SK-N-SH (cell line): ENCODE measurements around the gene KRT17. TPM values are rescaled to one million over a fixed set of nuclear protein-coding genes. Genes with fewer than 3 reads are reported as not detected.
"Not testable (repeated sequence)": the region's sequence is repeated elsewhere in the genome, so short reads cannot be mapped to it uniquely, and the experiment has no call there.

ENCODE experiments used
- CTCF ChIA-PET: fragments of 300-600, 350-600 bp; formaldehyde crosslinking; extraction: SDS; loops from one replicate; lab custom pipeline; 2021; lab: Yijun Ruan, JAX
- POLR2A ChIA-PET: fragments of 350-600 bp; sonication (Branson Sonifier 250); formaldehyde crosslinking; extraction: SDS; loops from one replicate; lab custom pipeline; 2020; ENCODE audit warnings: antibody characterized with exemption, inconsistent platforms; lab: Yijun Ruan, JAX
- DNase-seq: peaks from one replicate; pipeline ENCODE4 v3.0.0; 2012
- H2AFZ ChIP-seq: fragments of 200-600 bp; sonication (generic); 2 replicates; pipeline ENCODE4 v1.8.1; 2016; ENCODE audit warnings: antibody characterized with exemption, mild to moderate bottlenecking, low read depth
- H3F3A ChIP-seq: fragments of 200-600 bp; sonication (generic); replicated peaks from 2 replicates; pipeline ENCODE3; 2016; ENCODE audit warnings: antibody characterized with exemption, mild to moderate bottlenecking; ENCODE audit not compliant: insufficient read depth
- H3K27ac ChIP-seq, 2 experiments: fragments of 200-500 bp in 1 of 2; fragments of 200-600 bp in 1 of 2; sonication (Bioruptor generic) in 1 of 2; sonication (generic), shearing (Covaris generic) in 1 of 2; 2 replicates each; pipeline versions ENCODE4 v1.5.1 to v1.6.1; 2014 to 2016; ENCODE audit warnings: low read depth in 2 of 2, inconsistent platforms in 1 of 2, low read length in 1 of 2, mild to moderate bottlenecking in 1 of 2, mixed read lengths in 1 of 2
- H3K27me3 ChIP-seq: fragments of 200-600 bp; sonication (generic), shearing (Covaris generic); 2 replicates; pipeline ENCODE4 v1.6.1; 2016; ENCODE audit warnings: mixed run types; ENCODE audit not compliant: insufficient read depth
- H3K36me3 ChIP-seq, 2 experiments: fragments of 200-500 bp in 1 of 2; fragments of 200-600 bp in 1 of 2; sonication (Bioruptor generic) in 1 of 2; sonication (generic) in 1 of 2; replicated peaks in 1 of 2; 2 replicates each; pipeline versions ENCODE3 to v1.5.1; 2014 to 2016; ENCODE audit warnings: low read length in 1 of 2, mild to moderate bottlenecking in 1 of 2; ENCODE audit not compliant: insufficient read depth in 2 of 2, control insufficient read depth in 1 of 2
- H3K4me1 ChIP-seq, 2 experiments: fragments of 200-500 bp in 1 of 2; fragments of 200-600 bp in 1 of 2; sonication (Bioruptor generic) in 1 of 2; sonication (generic), shearing (Covaris generic) in 1 of 2; 2 replicates each; pipeline versions ENCODE4 v1.5.1 to v1.6.1; 2014 to 2016; ENCODE audit warnings: low read depth in 1 of 2, low read length in 1 of 2, mixed run types in 1 of 2; ENCODE audit not compliant: insufficient read depth in 2 of 2, control insufficient read depth in 1 of 2
- H3K4me2 ChIP-seq: fragments of 200-600 bp; sonication (generic), shearing (Covaris generic); 2 replicates; pipeline ENCODE4 v1.6.1; 2017; ENCODE audit warnings: mixed run types
- H3K4me3 ChIP-seq, 2 experiments: fragments of 200-500 bp in 1 of 2; fragments of 200-600 bp in 1 of 2; sonication (Bioruptor generic) in 1 of 2; sonication (generic), shearing (Covaris generic) in 1 of 2; 2 replicates each; pipeline versions ENCODE4 v1.5.1 to v1.8.1; 2014 to 2016; ENCODE audit warnings: low read depth in 2 of 2, inconsistent platforms in 1 of 2, low read length in 1 of 2, mild to moderate bottlenecking in 1 of 2, mixed read lengths in 1 of 2, moderate library complexity in 1 of 2
- H3K79me2 ChIP-seq: fragments of 200-600 bp; sonication (generic); 2 replicates; pipeline ENCODE4 v1.8.1; 2017; ENCODE audit warnings: mild to moderate bottlenecking; ENCODE audit not compliant: insufficient read depth
- H3K9ac ChIP-seq: fragments of 200-600 bp; sonication (generic); 2 replicates; pipeline ENCODE4 v1.6.1; 2017; ENCODE audit warnings: mixed run types
- H3K9me2 ChIP-seq: fragments of 200-600 bp; sonication (generic); 2 replicates; pipeline ENCODE4 v1.6.1; 2017; ENCODE audit warnings: mixed run types
- H3K9me3 ChIP-seq: fragments of 200-600 bp; sonication (generic); 2 replicates; pipeline ENCODE4 v1.6.1; 2017; ENCODE audit warnings: mixed run types, mild to moderate bottlenecking, moderate library complexity
- H4K20me1 ChIP-seq: fragments of 200-600 bp; sonication (generic); 2 replicates; pipeline ENCODE4 v1.6.1; 2017; ENCODE audit warnings: mild to moderate bottlenecking, mixed run types; ENCODE audit not compliant: insufficient read depth
- CTCF ChIP-seq: fragments of 200-600 bp; sonication (generic); IDR thresholded peaks from 2 replicates; pipeline ENCODE4 v1.6.1; 2017; ENCODE audit warnings: antibody characterized with exemption, mild to moderate bottlenecking, moderate library complexity
- FOSL2 ChIP-seq: IDR thresholded peaks from 2 replicates; pipeline ENCODE4 v1.4.0; 2012; ENCODE audit warnings: low read depth, mild to moderate bottlenecking, moderate library complexity, borderline replicate concordance
- POLR2AphosphoS5 ChIP-seq: IDR thresholded peaks from 2 replicates; pipeline ENCODE4 v1.6.1; 2012; ENCODE audit warnings: low read depth, low read length
- REST ChIP-seq: IDR thresholded peaks from 2 replicates; pipeline ENCODE4 v1.6.1; 2012; ENCODE audit warnings: mild to moderate bottlenecking, low read depth, low read length, moderate library complexity
- WGBS: methylation state at CpG from one replicate; pipeline ENCODE4 v1.1.6; 2017; ENCODE audit warnings: low lambda C conversion rate; 5-methylcytosine and 5-hydroxymethylcytosine counted together
- polyA plus RNA-seq, 3 experiments: library from polyadenylated mRNA; depleted of rRNA; stranded (reverse); fragments of >200 nt; gene quantifications; 2 replicates each; pipeline ENCODE4 v1.2.3, GENCODE V29; 2012
- TF ChIP-seq, protein P1 (sequence below): IDR thresholded peaks from 2 replicates; pipeline ENCODE4; 2012

KRT17 gene
- polyA plus RNA-seq, 1 of the 3 experiments (the other 2 are of a cell fraction): 0.39 TPM

GRCh38 chr17:41612376-41613160 lies 11.8 kb downstream of the KRT17 start, which contains the start of gene KRT16:
TSS of gene KRT16 (minus strand) at chr17:41612767. CDS start at chr17:41612688, 79 bp downstream.
- H3K4me2 ChIP-seq, H3K9ac ChIP-seq, H3K9me2 ChIP-seq, H2AFZ ChIP-seq, H3K4me1 ChIP-seq, H4K20me1 ChIP-seq, H3K36me3 ChIP-seq, POLR2A ChIA-PET, CTCF ChIA-PET, H3F3A ChIP-seq, H3K9me3 ChIP-seq, H3K27ac ChIP-seq, H3K4me3 ChIP-seq, H3K79me2 ChIP-seq, DNase-seq: not testable (repeated sequence)
- peaks cover 20% of the 10 kb centered on the region; the same call in 1 of the 2 replicates for H3K27me3 ChIP-seq
- WGBS: 70% methylated on average over 30 of the region's 31 CpGs

- Histone ChIP-seq H3K4me1 (no peaks in the 10 kb centered on the region; a peak in 1 of 4 replicates), H3K27me3 (peaks cover 20% of the 10 kb centered on the region; the same call in 1 of the 2 replicates), H3F3A (no peaks in the 10 kb centered on the region), H3K4me3 (no peak overlapping the region), H3K79me2 (no peaks in the 10 kb centered on the region), H3K27ac (no peak overlapping the region), H3K4me2 (no peak overlapping the region), H3K9ac (no peak overlapping the region), H4K20me1 (no peaks in the 10 kb centered on the region), H3K36me3 (no peaks in the 10 kb centered on the region), H3K9me3 (no peaks in the 10 kb centered on the region), H2AFZ (no peak overlapping the region), H3K9me2 (no peaks in the 10 kb centered on the region)
- no peak for DNase-seq
- CTCF ChIA-PET: interaction anchor here (0.7 to 3.8 kb wide), 8 partner anchors 18 to 701 kb away, joined by 3 to 34 read pairs (median 4); no protein-coding TSS in a partner anchor
- 82% methylated on average over 13 of the region's 25 CpGs for WGBS
- no peak for TF ChIP-seq REST
- no peak for TF ChIP-seq POLR2AphosphoS5
- no peak for TF ChIP-seq CTCF
- TF ChIP-seq, protein P1, sequence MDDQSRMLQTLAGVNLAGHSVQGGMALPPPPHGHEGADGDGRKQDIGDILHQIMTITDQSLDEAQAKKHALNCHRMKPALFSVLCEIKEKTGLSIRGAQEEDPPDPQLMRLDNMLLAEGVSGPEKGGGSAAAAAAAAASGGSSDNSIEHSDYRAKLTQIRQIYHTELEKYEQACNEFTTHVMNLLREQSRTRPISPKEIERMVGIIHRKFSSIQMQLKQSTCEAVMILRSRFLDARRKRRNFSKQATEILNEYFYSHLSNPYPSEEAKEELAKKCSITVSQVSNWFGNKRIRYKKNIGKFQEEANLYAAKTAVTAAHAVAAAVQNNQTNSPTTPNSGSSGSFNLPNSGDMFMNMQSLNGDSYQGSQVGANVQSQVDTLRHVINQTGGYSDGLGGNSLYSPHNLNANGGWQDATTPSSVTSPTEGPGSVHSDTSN: no peak
- no peak for TF ChIP-seq FOSL2
- POLR2A ChIA-PET: no interaction called here
These were observed 13.3 kb downstream of the KRT17 start for GRCh38 chr17:41610965-41611640.
